ENCODE measurements around the gene CEP290. TPM values are rescaled to one million over a fixed set of nuclear protein-coding genes. Genes with fewer than 3 reads are reported as not detected.

CEP290 gene
- total and polyA plus RNA-seq, 8 donors = 10.8 to 36.4 (median 31.0) TPM

DNA sequence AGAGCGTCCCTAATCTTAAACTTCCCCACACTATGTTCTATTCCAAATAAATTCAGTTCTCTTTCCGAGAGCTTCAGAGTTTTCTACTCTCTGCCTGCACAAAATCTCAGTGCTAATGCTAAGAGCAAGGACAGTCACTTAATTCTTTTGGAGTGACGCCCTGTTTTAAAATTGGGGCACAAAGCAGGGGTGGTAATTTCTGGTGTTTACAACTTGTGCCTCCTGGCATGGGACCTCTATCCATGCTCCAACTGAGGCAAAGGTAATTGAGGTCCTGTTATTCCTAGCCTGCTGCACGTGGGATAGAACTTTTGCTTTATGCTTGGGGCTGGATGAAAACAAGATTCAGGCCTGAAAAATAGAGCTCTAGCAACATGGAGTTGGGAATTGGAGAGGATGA lies 135.5 kb downstream of the CEP290 start:
- TF ChIP-seq, protein P1, sequence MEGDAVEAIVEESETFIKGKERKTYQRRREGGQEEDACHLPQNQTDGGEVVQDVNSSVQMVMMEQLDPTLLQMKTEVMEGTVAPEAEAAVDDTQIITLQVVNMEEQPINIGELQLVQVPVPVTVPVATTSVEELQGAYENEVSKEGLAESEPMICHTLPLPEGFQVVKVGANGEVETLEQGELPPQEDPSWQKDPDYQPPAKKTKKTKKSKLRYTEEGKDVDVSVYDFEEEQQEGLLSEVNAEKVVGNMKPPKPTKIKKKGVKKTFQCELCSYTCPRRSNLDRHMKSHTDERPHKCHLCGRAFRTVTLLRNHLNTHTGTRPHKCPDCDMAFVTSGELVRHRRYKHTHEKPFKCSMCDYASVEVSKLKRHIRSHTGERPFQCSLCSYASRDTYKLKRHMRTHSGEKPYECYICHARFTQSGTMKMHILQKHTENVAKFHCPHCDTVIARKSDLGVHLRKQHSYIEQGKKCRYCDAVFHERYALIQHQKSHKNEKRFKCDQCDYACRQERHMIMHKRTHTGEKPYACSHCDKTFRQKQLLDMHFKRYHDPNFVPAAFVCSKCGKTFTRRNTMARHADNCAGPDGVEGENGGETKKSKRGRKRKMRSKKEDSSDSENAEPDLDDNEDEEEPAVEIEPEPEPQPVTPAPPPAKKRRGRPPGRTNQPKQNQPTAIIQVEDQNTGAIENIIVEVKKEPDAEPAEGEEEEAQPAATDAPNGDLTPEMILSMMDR (IDR thresholded peaks at IDR 0.05) = no peak
- Histone ChIP-seq H3K27me3 (no peaks in the 10 kb centered on the region), H3K4me3 (no peak overlapping the region), H3K9me3 (peaks cover 0 to 14% of the 10 kb centered on the region in 2 donors), H3K4me1 (no peaks in the 10 kb centered on the region), H3K36me3 (no peaks in the 10 kb centered on the region), H3K27ac (no peak overlapping the region)
- DNase-seq (no peak), ATAC-seq (no peak)
- intact Hi-C loops (cut with DNase I) = no loop called here

DNA sequence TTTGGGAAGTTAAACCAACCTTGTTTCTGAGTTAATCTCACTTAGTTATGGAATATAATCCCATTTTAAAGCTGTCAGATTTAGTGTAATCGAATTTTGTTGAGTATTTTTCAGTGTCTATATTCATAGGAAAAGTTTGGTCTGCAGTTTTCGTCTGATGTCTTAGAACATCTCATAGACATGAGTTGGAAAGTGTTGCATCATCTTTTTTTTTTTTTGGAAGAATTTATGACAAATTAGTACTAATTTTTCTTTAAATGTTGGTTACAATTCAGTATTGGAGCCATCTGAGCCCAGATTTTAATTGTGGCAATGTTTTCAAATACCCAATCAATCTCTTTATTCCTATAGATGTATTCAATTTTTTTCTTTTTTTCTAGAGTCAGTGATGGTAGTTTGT lies 140.6 kb downstream of the CEP290 start:
- TF ChIP-seq, protein P1 (IDR thresholded peaks at IDR 0.05) = no peak
- H3K36me3 ChIP-seq = no peaks in the 10 kb centered on the region
- H3K9me3 ChIP-seq = peaks cover 0 to 14% of the 10 kb centered on the region in 2 donors
- intact Hi-C loops (cut with DNase I) = no loop called here
- no peak overlapping the region for H3K4me3 ChIP-seq
- ATAC-seq = no peak
- DNase-seq = no peak
- H3K27me3 ChIP-seq = no peaks in the 10 kb centered on the region
- H3K4me1 ChIP-seq = no peaks in the 10 kb centered on the region
- no peak overlapping the region for H3K27ac ChIP-seq

Other genes starting within 250 kb of the CEP290 start
- gene C12orf50, start 112.7 kb downstream of the CEP290 start, total RNA-seq = under 1 TPM in 1 of 2 donors, not detected in 1; 0.12 TPM
- under 1 TPM; 0.39 to 0.65 (median 0.57) TPM for gene C12orf50, start 112.7 kb downstream of the CEP290 start, polyA plus RNA-seq (ENCODE audit: insufficient read length in 6 of 6)
- 10 to 100 TPM; 27.5 to 34.4 TPM for gene TMTC3, start 219 bp upstream of the CEP290 start, total RNA-seq
- 10 to 100 TPM; 23.2 to 28.5 (median 25.1) TPM for gene TMTC3, start 219 bp upstream of the CEP290 start, polyA plus RNA-seq (ENCODE audit: insufficient read length in 6 of 6)

All from left lung (tissue), 10 donors.